WTC11 (cell line): ENCODE measurements around the gene SLC12A9. TPM values are rescaled to one million over a fixed set of nuclear protein-coding genes. Genes with fewer than 3 reads are reported as not detected.

Experiments used
- ATAC-seq: fragments of 200-7000 bp; cut with Tn5 transposase; 2 replicates; pipeline ENCODE4 v1.10.0; 2021; ENCODE audit warnings: mild to moderate bottlenecking, moderate library complexity
- CTCF ChIA-PET: fragments of 300-600 bp; sonication (Branson Sonifier 250); formaldehyde crosslinking; loops from one replicate; lab custom pipeline; 2021; ENCODE audit warnings: antibody characterized with exemption; lab: Charles Lee
- POLR2A ChIA-PET: fragments of 350-600 bp; sonication (Branson Sonifier 250); formaldehyde crosslinking; loops from one replicate; lab custom pipeline; 2021; ENCODE audit warnings: antibody characterized with exemption; lab: Charles Lee
- DNase-seq: peaks from one replicate; pipeline ENCODE4 v3.0.0; 2021; ENCODE audit warnings: low spot score
- H3K27ac Mint-ChIP-seq: 2 replicates; pipeline ENCODE4 v1.8.0; 2021; ENCODE audit warnings: mixed read lengths
- H3K27me3 Mint-ChIP-seq: 2 replicates; pipeline ENCODE4 v1.8.0; 2021; ENCODE audit warnings: low read depth, mild to moderate bottlenecking, moderate library complexity, mixed read lengths
- H3K36me3 Mint-ChIP-seq: 2 replicates; pipeline ENCODE4 v1.8.0; 2021; ENCODE audit warnings: mixed read lengths
- H3K4me1 Mint-ChIP-seq: 2 replicates; pipeline ENCODE4 v1.8.0; 2022; ENCODE audit warnings: mixed read lengths
- H3K4me3 Mint-ChIP-seq: 2 replicates; pipeline ENCODE4 v1.8.0; 2021; ENCODE audit warnings: mild to moderate bottlenecking, moderate library complexity, mixed read lengths
- H3K9me3 Mint-ChIP-seq: 2 replicates; pipeline ENCODE4 v1.8.0; 2021; ENCODE audit warnings: mixed read lengths
- NFE2L1 ChIP-seq: sonication (generic); formaldehyde crosslinking; IDR thresholded peaks from 2 replicates; pipeline ENCODE4 v1.8.1; 2023; ENCODE audit warnings: missing genetic modification reagents
- RELA ChIP-seq: sonication (generic); formaldehyde crosslinking; IDR thresholded peaks from 2 replicates; pipeline ENCODE4 v1.8.1; 2022; ENCODE audit warnings: missing genetic modification reagents, mild to moderate bottlenecking, borderline replicate concordance
- TEAD4 ChIP-seq: sonication (generic); formaldehyde crosslinking; IDR thresholded peaks from 2 replicates; pipeline ENCODE4 v1.8.0; 2022; ENCODE audit warnings: mild to moderate bottlenecking, missing genetic modification reagents
- TP53 ChIP-seq: sonication (generic); formaldehyde crosslinking; IDR thresholded peaks from 2 replicates; pipeline ENCODE4 v1.8.1; 2023; ENCODE audit warnings: mild to moderate bottlenecking, missing genetic modification reagents
- ZNF121 ChIP-seq: sonication (generic); formaldehyde crosslinking; IDR thresholded peaks from 2 replicates; pipeline ENCODE4 v1.8.0; 2023; ENCODE audit warnings: missing genetic modification reagents
- microRNA-seq: library from miRNA; unstranded; fragments of <30 nt; microRNA quantifications from one replicate; pipeline ENCODE4 v1.2.0, GENCODE V29; 2022; ENCODE audit warnings: borderline number of aligned reads
- total RNA-seq: library from RNA; stranded (reverse); gene quantifications from 3 replicates; pipeline ENCODE4 v1.2.3, GENCODE V29; 2021
- TF ChIP-seq, protein P1 (sequence below): sonication (generic); formaldehyde crosslinking; IDR thresholded peaks from 2 replicates; pipeline ENCODE4 v1.8.0; 2022; ENCODE audit warnings: mild to moderate bottlenecking, missing genetic modification reagents

Gene SLC12A9
- total RNA-seq, 1 experiment from 2014 or later = 39.3 TPM

DNA sequence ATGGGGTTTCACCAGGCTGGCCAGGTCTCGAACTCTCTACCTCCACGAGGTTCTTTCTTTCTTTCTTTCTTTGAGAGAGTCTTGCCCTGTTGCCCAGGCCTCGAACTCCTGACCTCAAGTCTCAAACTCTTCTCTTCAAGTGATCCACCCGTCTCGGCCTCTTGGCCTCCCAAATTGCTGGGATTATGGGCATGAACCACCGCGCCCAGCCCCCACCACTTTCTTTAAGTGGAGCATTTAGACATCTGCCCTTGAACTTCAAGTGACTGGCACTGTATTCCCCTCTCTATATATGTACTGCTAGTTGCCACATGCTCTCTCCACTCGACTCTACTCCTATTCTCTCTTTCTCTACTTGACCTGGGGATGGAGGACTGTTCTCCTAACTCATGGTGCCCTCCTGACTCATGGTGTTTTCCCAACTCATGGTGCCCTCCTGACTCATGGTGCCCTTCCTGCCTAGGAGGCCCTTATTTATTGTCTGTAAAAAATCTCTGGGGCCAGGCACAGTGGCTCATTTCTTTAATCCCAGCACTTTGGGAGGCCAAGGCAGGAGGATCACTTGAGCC lies 62.5 kb downstream of the SLC12A9 start:
- no peaks in the 10 kb centered on the region; the same call in 1 of the 2 replicates for H3K27me3 Mint-ChIP-seq
- no peak overlapping the region; the same call in 1 of the 2 replicates for H3K27ac Mint-ChIP-seq
- ChIA-PET POLR2A (no interaction called here), CTCF (no interaction called here)
- no peaks in the 10 kb centered on the region for H3K36me3 Mint-ChIP-seq
- ATAC-seq (no peak), DNase-seq (no peak)
- TF ChIP-seq, protein P1, sequence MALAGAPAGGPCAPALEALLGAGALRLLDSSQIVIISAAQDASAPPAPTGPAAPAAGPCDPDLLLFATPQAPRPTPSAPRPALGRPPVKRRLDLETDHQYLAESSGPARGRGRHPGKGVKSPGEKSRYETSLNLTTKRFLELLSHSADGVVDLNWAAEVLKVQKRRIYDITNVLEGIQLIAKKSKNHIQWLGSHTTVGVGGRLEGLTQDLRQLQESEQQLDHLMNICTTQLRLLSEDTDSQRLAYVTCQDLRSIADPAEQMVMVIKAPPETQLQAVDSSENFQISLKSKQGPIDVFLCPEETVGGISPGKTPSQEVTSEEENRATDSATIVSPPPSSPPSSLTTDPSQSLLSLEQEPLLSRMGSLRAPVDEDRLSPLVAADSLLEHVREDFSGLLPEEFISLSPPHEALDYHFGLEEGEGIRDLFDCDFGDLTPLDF (CRISPR knock-in tag) = no peak
- TF ChIP-seq ZNF121 (CRISPR knock-in tag) (no peak), RELA (CRISPR knock-in tag) (no peak), TEAD4 (CRISPR knock-in tag) (no peak), NFE2L1 (CRISPR knock-in tag) (no peak), TP53 (CRISPR knock-in tag) (no peak)
- no peak overlapping the region for H3K4me3 Mint-ChIP-seq
- peaks cover 4% of the 10 kb centered on the region; the same call in 1 of the 2 replicates for H3K9me3 Mint-ChIP-seq
- H3K4me1 Mint-ChIP-seq = peaks cover 27% of the 10 kb centered on the region

Small RNAs within 50 kb of the gene (microRNA-seq; reads per million reads assigned to microRNA genes)
- gene MIR6875 = 1.7 reads per million

Other genes with a start within 250 kb of the SLC12A9 start
- gene MOSPD3, start 240.2 kb upstream of the SLC12A9 start, total RNA-seq = 21.9 to 22.4 TPM (median 22.0 TPM) in 3 replicates
- gene TFR2, start 211.2 kb upstream of the SLC12A9 start, total RNA-seq = 5.7 to 7.1 TPM (median 5.8 TPM) in 3 replicates
- gene ACTL6B, start 196.3 kb upstream of the SLC12A9 start, total RNA-seq = 0.96 to 1.3 TPM (median 0.99 TPM) in 3 replicates
- gene GNB2, start 179.0 kb upstream of the SLC12A9 start, total RNA-seq = 182 to 194 TPM (median 184 TPM) in 3 replicates
- 116 to 130 TPM (median 123 TPM) in 3 replicates for gene GIGYF1, start 158.5 kb upstream of the SLC12A9 start, total RNA-seq
- 71.9 to 79.2 TPM (median 78.1 TPM) in 3 replicates for gene POP7, start 146.6 kb upstream of the SLC12A9 start, total RNA-seq
- gene EPO, start 132.2 kb upstream of the SLC12A9 start, total RNA-seq = 0.63 to 0.76 TPM (median 0.66 TPM) in 3 replicates
- 0.02 to 0.07 TPM (median 0.02 TPM) in 3 replicates for gene ZAN, start 119.1 kb upstream of the SLC12A9 start, total RNA-seq
- gene EPHB4, start 25.2 kb upstream of the SLC12A9 start, total RNA-seq = 99.7 to 120 TPM (median 104 TPM) in 3 replicates
- 128 to 140 TPM (median 130 TPM) in 3 replicates for gene TRIP6, start 14.7 kb downstream of the SLC12A9 start, total RNA-seq
- gene SRRT, start 22.4 kb downstream of the SLC12A9 start, total RNA-seq = 209 to 238 TPM (median 233 TPM) in 3 replicates
- 3.9 to 4.8 TPM (median 4.6 TPM) in 3 replicates for gene UFSP1, start 37.0 kb downstream of the SLC12A9 start, total RNA-seq
- gene ACHE, start 43.2 kb downstream of the SLC12A9 start, total RNA-seq = 6.4 to 7.7 TPM (median 6.6 TPM) in 3 replicates
- gene MUC3A, start 96.8 kb downstream of the SLC12A9 start, total RNA-seq = 50.6 to 74.8 TPM (median 67.2 TPM) in 3 replicates
- 5.7 to 6.5 TPM (median 5.8 TPM) in 3 replicates for gene MUC12, start 116.9 kb downstream of the SLC12A9 start, total RNA-seq
- not detected in 3 replicates for gene MUC17, start 167.4 kb downstream of the SLC12A9 start, total RNA-seq
- 23.1 to 24.2 TPM (median 23.4 TPM) in 3 replicates for gene TRIM56, start 232.8 kb downstream of the SLC12A9 start, total RNA-seq